CD4-positive, alpha-beta T cell treated with Interleukin-15 for 4 hours (primary cell): Measurements from ENCODE around the gene RCOR2.
A peak's percentile ranks its signal among the peaks of the same experiment; 100 is the strongest.

ENCODE experiments used
- DNase-seq: peaks from one replicate; pipeline ENCODE4 v3.0.0-alpha.2; 2020; ENCODE audit warnings: low spot score

Gene RCOR2

GRCh38 chr11:63907063-63907462, 9.9 kb downstream of the RCOR2 start:
- DNase-seq: no peak

GRCh38 chr11:63906585-63906984, 10.4 kb downstream of the RCOR2 start:
- peak; percentile 49 for DNase-seq

- no peak for DNase-seq
These were observed 10.9 kb downstream of the RCOR2 start for GRCh38 chr11:63906087-63906486.

- no peak for DNase-seq
These were observed 11.8 kb downstream of the RCOR2 start for GRCh38 chr11:63905179-63905578.

- DNase-seq: no peak
These were observed 12.2 kb downstream of the RCOR2 start for GRCh38 chr11:63904743-63905142.

- no peak for DNase-seq
These were observed 13.1 kb downstream of the RCOR2 start for GRCh38 chr11:63903884-63904283.

GRCh38 chr11:63901660-63902059, 15.3 kb downstream of the RCOR2 start:
- DNase-seq: no peak

GRCh38 chr11:63897459-63898146, 19.4 kb downstream of the RCOR2 start:
- DNase-seq: no peak

- DNase-seq: no peak
These were observed 20.9 kb downstream of the RCOR2 start for GRCh38 chr11:63896071-63896470.

GRCh38 chr11:63893355-63893754, 23.6 kb downstream of the RCOR2 start:
- DNase-seq: no peak

GRCh38 chr11:63892228-63892627, 24.7 kb downstream of the RCOR2 start:
- DNase-seq: no peak

GRCh38 chr11:63890368-63890767, 26.6 kb downstream of the RCOR2 start:
- DNase-seq: no peak

- no peak for DNase-seq
These were observed 27.6 kb downstream of the RCOR2 start for GRCh38 chr11:63889344-63889743.

- peak; percentile 71 for DNase-seq
These were observed 28.5 kb downstream of the RCOR2 start for GRCh38 chr11:63888170-63889086.

GRCh38 chr11:63887386-63887999, 29.5 kb downstream of the RCOR2 start:
- DNase-seq: no peak

GRCh38 chr11:63884196-63884932, 32.6 kb downstream of the RCOR2 start:
- no peak for DNase-seq

- no peak for DNase-seq
These were observed 33.2 kb downstream of the RCOR2 start for GRCh38 chr11:63883791-63884190.

- DNase-seq: peak; percentile 39
These were observed 34.3 kb downstream of the RCOR2 start for GRCh38 chr11:63882555-63883242.

GRCh38 chr11:63880403-63880790, 36.6 kb downstream of the RCOR2 start:
- DNase-seq: no peak

- DNase-seq: no peak
These were observed 37.2 kb downstream of the RCOR2 start for GRCh38 chr11:63879598-63880402.
